HG03064 (cell line): ENCODE data around the gene ZNF608.

Experiments
- ATAC-seq: cut with Tn5 transposase; IDR thresholded peaks from one replicate; pipeline ENCODE4 v1.9.1; 2021; ENCODE audit warnings: low read depth; ENCODE audit not compliant: unreplicated experiment

Gene ZNF608

GRCh38 chr5:124724357-124725039 lies 21.9 kb downstream of the ZNF608 start:
- no peak for ATAC-seq

- ATAC-seq: no peak
Observed at GRCh38 chr5:124721229-124721735, 25.2 kb downstream of the ZNF608 start.

DNA sequence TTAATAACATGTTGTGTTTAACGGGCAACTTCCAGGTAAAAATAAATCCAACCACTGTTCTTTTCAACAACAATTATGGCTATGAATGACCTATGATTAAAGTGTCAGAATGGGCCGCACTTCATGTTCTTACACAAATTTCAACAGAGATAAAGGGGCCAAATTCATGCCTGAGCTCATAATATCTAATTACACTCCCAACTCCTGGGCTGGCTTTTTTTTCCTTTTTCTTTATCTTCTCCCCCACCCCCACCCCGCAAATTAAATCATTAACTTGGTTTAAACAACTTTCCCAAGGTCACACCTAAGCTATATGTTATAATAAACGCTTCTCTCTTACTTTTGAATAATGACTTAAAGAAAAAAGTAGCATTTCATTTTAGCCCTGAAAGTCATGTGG lies 25.8 kb downstream of the ZNF608 start:
- ATAC-seq: no peak

GRCh38 chr5:124719113-124719967 lies 27.1 kb downstream of the ZNF608 start:
- ATAC-seq: no peak

GRCh38 chr5:124718380-124718789 lies 28.1 kb downstream of the ZNF608 start:
- ATAC-seq: no peak

DNA sequence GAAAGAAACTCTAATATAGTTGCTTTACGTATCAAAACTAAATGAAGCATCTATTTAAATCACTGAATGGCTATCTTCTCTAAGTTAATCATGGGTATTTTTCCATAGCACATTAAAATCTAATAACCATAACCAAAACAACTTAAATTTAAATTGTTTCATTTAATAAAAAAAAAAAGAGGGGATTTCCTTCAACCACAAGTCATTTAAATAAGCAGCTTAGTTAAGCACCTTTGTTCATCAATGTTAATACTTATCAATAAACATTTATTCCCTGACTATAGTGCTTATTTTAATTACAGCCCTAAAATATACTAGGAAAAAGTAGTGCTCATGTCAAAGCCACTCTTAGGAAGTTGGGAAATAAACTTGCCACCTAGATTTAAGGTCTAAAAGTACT lies 30.3 kb downstream of the ZNF608 start:
- ATAC-seq: no peak

GRCh38 chr5:124714910-124715309 lies 31.5 kb downstream of the ZNF608 start:
- no peak for ATAC-seq

GRCh38 chr5:124713595-124713994 lies 32.8 kb downstream of the ZNF608 start:
- ATAC-seq: no peak

DNA sequence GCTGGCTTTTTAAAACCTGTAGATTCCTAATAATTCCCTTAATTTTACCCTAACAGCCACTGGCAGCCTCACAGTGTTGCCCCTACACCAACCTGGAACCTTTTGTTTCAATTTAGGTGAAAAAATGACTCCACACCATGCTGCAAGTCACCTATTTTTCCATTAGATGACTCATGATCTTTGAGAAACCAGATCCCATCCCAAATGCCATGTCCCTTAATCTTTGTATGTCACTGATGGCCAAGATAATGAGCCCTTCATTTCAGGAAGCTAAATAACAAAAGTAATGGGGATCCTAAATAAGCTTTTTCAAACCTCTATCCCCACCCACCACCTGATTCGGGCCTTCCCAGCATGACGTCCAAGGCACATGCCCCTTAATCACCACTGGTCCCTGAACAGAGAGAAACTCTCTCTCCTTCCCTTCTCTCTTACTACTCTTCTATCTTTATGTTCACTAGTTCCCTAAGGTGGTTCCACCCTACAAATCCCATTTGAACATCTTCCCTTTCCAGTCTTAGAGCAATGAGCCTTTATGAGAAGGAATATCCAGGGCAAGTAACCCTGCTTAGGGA lies 33.6 kb downstream of the ZNF608 start:
- no peak for ATAC-seq

GRCh38 chr5:124708086-124708485 lies 38.4 kb downstream of the ZNF608 start:
- ATAC-seq: no peak

DNA sequence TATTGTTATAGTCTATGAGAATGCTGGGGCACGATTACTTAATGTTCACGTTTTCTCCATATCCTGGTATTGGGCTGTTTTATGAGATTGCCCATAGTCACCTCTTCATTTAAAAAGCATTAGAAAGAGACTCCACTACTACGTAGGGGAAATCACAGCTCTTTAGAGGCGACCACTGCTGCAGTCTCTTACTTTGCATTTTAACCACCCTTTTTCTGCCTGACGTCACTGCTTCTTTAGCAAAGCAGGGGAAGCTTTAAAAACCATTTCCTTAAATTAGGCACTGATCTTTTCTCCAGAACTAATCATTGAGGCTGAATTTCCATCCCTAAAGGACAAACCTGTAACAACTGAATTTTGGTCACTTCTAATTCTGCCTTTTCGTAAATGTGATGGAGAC lies 38.9 kb downstream of the ZNF608 start:
- no peak for ATAC-seq

- no peak for ATAC-seq
Observed at GRCh38 chr5:124706729-124707361, 39.6 kb downstream of the ZNF608 start.

- no peak for ATAC-seq
Observed at GRCh38 chr5:124706051-124706450, 40.4 kb downstream of the ZNF608 start.

GRCh38 chr5:124705577-124705976 lies 40.9 kb downstream of the ZNF608 start:
- ATAC-seq: no peak

DNA sequence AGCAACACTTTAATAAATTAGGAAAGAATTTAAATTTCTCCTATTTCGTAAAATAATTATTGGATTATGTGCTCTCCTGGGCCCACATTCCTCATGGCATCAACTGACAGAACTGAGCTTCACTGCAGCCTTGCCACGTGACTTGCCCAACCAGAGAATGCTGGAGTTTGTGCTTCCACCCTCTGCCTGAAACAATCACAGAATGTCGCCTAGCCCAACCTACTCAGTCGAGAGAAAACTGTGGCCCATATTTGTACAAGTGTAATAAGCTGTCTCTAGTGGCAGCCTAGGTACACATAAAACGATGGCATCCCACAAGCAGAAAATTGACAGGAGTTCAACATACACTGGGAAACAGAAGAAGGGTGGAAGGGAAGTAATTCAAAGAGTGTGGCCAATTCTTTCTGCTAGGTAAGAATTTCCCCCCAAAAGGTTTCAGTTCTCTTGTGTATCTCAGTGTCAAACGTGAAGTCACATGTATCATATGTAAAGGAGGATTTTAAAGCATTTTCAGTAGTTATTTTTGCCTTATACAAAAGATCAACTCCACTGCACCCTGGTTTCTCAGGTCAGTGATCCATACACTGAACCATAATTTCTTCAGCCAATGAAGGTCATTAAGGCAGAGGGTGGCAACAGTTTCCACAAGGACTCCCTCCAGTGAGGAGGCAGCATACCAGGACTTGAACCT lies 41.7 kb downstream of the ZNF608 start:
- peak; percentile 67 for ATAC-seq

DNA sequence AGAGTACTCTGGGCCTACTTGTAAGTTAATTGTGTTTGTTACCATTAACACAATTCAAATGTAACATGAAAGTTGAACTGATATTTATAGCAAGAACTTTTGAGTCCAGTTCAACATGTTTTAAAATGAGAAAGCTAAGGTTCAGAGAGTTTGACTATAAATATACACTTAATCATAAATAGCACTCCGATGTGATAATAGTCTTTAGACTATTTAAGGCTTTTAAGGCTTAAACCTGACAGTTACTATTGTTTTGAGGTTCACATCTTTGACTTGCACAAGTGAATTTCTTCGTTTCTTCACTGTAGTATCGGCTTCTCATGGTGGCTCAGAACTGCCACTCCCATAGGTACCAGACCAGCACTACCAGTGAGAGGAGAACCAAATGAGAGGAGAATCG lies 42.4 kb downstream of the ZNF608 start:
- no peak for ATAC-seq

GRCh38 chr5:124702525-124702924 lies 43.9 kb downstream of the ZNF608 start:
- ATAC-seq: peak; percentile 25

DNA sequence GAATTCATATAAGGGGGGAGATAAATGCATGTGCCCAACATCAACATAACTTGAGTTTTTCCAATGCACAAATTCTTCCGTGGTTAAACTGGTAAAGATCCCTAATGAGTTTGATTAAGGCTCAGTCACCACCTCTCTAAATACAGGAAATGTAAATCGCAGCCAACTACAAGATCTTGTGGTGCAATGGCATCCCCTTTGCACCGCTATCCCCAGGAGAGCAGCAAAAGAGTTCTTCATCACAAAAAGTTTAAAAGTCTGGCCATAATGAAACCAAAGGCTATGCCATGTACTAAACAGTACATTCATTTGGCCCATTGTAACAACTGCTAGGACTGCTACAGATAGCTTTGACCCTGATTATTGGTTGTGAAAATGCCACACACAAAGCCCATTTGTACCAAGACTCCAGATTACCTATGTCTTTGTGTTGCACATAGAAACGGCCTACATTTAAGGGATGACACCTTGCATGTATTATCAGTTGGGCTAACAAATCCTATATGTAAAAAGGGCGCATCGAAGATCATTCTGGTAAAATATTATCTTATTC lies 44.5 kb downstream of the ZNF608 start:
- no peak for ATAC-seq

- ATAC-seq: no peak
Observed at GRCh38 chr5:124701016-124701415, 45.4 kb downstream of the ZNF608 start.

DNA sequence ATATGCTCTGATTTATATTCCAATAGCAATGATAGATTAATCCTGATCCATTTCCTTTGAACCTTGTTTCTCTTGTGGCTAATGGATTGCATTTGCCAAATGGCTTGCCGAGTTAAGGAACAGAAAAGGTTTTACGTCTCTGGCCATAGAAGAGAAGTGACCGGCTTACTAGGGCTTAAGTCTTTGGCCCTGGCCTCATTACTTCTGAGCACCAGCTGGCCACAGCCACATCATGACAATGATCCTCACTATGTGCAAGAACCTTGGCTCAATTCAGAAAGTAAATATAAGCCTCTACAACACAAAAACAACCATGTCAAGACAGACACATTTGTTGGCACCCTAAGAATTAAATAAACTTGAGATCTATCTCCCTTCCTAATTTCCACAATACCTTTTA lies 46.1 kb downstream of the ZNF608 start:
- ATAC-seq: no peak
